Activated B cell treated with CpG ODN at 0.5 μM for 24 hours (primary cell): ENCODE data around the gene NINJ2. TPM values are rescaled to one million over a fixed set of nuclear protein-coding genes. Genes with fewer than 3 reads are reported as not detected.

Experiments used
- ATAC-seq: fragments of 200-7000 bp; cut with Tn5 transposase; one replicate; pipeline ENCODE4 v1.10.0; 2021; ENCODE audit warnings: low read depth, mild to moderate bottlenecking, moderate library complexity
- CTCF ChIA-PET: fragments of 350-600 bp; sonication (Branson Sonifier 250); formaldehyde crosslinking; loops from one replicate; lab custom pipeline; 2021; ENCODE audit warnings: antibody characterized with exemption; lab: Charles Lee
- POLR2A ChIA-PET: fragments of 350-600 bp; sonication (Branson Sonifier 250); formaldehyde crosslinking; loops from one replicate; lab custom pipeline; 2021; ENCODE audit warnings: antibody characterized with exemption; lab: Charles Lee
- DNase-seq: peaks from one replicate; pipeline ENCODE4 v3.0.0; 2022
- H3K27ac Mint-ChIP-seq: one replicate; pipeline ENCODE4 v1.8.0; 2020; ENCODE audit warnings: mixed read lengths
- H3K27me3 Mint-ChIP-seq: one replicate; pipeline ENCODE4 v1.8.0; 2021; ENCODE audit warnings: mixed read lengths
- H3K36me3 Mint-ChIP-seq: one replicate; pipeline ENCODE4 v1.8.0; 2021; ENCODE audit warnings: low read depth, mixed read lengths
- H3K4me1 Mint-ChIP-seq: one replicate; pipeline ENCODE4 v1.8.0; 2021; ENCODE audit warnings: mixed read lengths
- H3K4me3 Mint-ChIP-seq: one replicate; pipeline ENCODE4 v1.8.0; 2020; ENCODE audit warnings: mild to moderate bottlenecking, mixed read lengths
- H3K9me3 Mint-ChIP-seq: one replicate; pipeline ENCODE4 v1.8.0; 2020; ENCODE audit warnings: mixed read lengths
- CTCF ChIP-seq: fragments of 200-600 bp; IDR thresholded peaks from one replicate; pipeline ENCODE4 v1.8.0; 2022; ENCODE audit warnings: antibody characterized with exemption, mild to moderate bottlenecking
- intact Hi-C: fragments of 100-400 bp; cut with micrococcal nuclease; formaldehyde crosslinking; loops from one replicate; pipeline ENCODE4 v1.15.1; 2024
- total RNA-seq: library from RNA; stranded (reverse); gene quantifications from 2 replicates; pipeline ENCODE4 v1.2.3, GENCODE V29; 2022

Gene NINJ2
- total RNA-seq, 1 donor from 2014 or later = 3.6 TPM

- H3K9me3 Mint-ChIP-seq = no peaks in the 10 kb centered on the region
- no peak for DNase-seq
- intact Hi-C loops = loop anchor here (5.0 kb wide), 1 partner anchor 527 kb away; no protein-coding TSS in a partner anchor
- H3K4me1 Mint-ChIP-seq = peaks cover 30% of the 10 kb centered on the region
- H3K36me3 Mint-ChIP-seq = no peaks in the 10 kb centered on the region
- no peak overlapping the region for H3K4me3 Mint-ChIP-seq
- no peak overlapping the region for H3K27ac Mint-ChIP-seq
- ATAC-seq = no peak
- ChIA-PET POLR2A (no interaction called here), CTCF (interaction anchor here (2.8 kb wide), 1 partner anchor 249 kb away, joined by 9 read pairs; no protein-coding TSS in a partner anchor)
- no peak for TF ChIP-seq CTCF
- H3K27me3 Mint-ChIP-seq = peaks cover under 1% of the 10 kb centered on the region
Observed at GRCh38 chr12:565161-565560, 98.1 kb downstream of the NINJ2 start.

DNA sequence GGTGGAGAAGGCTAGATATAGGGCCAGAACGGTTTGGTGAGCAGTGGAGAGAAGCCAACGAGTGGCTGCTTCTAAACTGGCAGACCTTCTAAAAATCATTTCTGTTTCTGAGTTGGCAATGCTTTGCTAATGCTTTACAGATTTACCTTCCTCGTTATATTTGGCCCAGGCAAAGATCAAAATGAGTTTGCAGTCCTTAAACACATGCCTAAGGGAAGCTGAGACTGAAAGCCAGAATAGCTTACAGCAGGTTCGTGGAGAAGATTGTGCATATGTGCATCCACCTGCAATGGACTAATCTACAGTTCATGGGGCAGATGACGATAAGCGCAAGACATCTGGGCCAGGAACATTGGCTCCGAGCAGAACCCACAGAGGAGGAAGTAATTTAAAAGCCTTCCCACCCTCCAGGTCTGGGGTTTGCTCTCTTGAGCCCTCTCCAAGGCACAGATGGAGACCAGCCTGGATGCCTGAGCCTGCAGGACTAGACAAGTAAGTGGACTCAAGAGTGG lies 99.4 kb downstream of the NINJ2 start:
- Mint-ChIP-seq H3K4me1 (peaks cover 26% of the 10 kb centered on the region), H3K27ac (no peak overlapping the region), H3K9me3 (no peaks in the 10 kb centered on the region), H3K27me3 (peaks cover 8% of the 10 kb centered on the region), H3K36me3 (no peaks in the 10 kb centered on the region), H3K4me3 (peak overlapping the region; percentile 39)
- no peak for DNase-seq
- ATAC-seq = no peak
- POLR2A ChIA-PET = interaction anchor here (0.6 kb wide), 3 partner anchors 382 to 770 kb away, joined by 3 to 6 read pairs (median 3); no protein-coding TSS in a partner anchor
- CTCF ChIA-PET = interaction anchor here (1.2 to 2.8 kb wide), 2 partner anchors 248 to 250 kb away, joined by 3 to 9 read pairs; no protein-coding TSS in a partner anchor
- no peak for TF ChIP-seq CTCF
- intact Hi-C loops = no loop called here

- Mint-ChIP-seq H3K27me3 (peaks cover 8% of the 10 kb centered on the region), H3K4me1 (peaks cover 26% of the 10 kb centered on the region), H3K27ac (no peak overlapping the region), H3K9me3 (no peaks in the 10 kb centered on the region), H3K36me3 (no peaks in the 10 kb centered on the region), H3K4me3 (peak overlapping the region; percentile 39)
- ChIA-PET CTCF (interaction anchor here (1.2 kb wide), 1 partner anchor 248 kb away, joined by 3 read pairs; no protein-coding TSS in a partner anchor), POLR2A (interaction anchor here (0.6 kb wide), 2 partner anchors 383 to 533 kb away, joined by 3 read pairs; no protein-coding TSS in a partner anchor)
- DNase-seq (no peak), ATAC-seq (peak; percentile 34)
- intact Hi-C loops = no loop called here
- TF ChIP-seq CTCF = no peak
Observed at GRCh38 chr12:563250-563781, 99.9 kb downstream of the NINJ2 start.

DNA sequence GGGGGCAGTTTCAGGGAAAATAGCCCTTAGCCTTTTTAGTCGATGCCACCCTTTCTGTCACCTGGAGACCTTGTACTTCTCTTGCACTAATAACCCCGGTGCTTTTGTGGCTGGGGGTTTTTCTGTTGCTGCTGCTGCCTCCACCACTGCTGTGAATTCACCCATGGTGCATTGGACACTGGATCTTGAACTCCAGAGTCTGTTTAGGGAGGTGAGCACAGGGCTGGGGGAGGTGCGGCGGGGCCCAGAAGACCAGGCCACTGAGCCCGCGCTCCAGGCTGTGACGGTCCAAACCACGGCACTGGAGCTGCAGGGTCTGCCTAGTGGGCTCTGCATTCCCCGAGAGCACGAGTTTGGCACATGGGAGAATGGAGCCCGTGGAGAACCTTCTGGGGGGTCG lies 100.6 kb downstream of the NINJ2 start:
- Mint-ChIP-seq H3K4me3 (no peak overlapping the region), H3K4me1 (peaks cover 26% of the 10 kb centered on the region), H3K27ac (no peak overlapping the region), H3K27me3 (peaks cover 8% of the 10 kb centered on the region), H3K36me3 (no peaks in the 10 kb centered on the region), H3K9me3 (no peaks in the 10 kb centered on the region)
- no peak for ATAC-seq
- ChIA-PET POLR2A (no interaction called here), CTCF (no interaction called here)
- TF ChIP-seq CTCF = no peak
- no peak for DNase-seq
- intact Hi-C loops = no loop called here

DNA sequence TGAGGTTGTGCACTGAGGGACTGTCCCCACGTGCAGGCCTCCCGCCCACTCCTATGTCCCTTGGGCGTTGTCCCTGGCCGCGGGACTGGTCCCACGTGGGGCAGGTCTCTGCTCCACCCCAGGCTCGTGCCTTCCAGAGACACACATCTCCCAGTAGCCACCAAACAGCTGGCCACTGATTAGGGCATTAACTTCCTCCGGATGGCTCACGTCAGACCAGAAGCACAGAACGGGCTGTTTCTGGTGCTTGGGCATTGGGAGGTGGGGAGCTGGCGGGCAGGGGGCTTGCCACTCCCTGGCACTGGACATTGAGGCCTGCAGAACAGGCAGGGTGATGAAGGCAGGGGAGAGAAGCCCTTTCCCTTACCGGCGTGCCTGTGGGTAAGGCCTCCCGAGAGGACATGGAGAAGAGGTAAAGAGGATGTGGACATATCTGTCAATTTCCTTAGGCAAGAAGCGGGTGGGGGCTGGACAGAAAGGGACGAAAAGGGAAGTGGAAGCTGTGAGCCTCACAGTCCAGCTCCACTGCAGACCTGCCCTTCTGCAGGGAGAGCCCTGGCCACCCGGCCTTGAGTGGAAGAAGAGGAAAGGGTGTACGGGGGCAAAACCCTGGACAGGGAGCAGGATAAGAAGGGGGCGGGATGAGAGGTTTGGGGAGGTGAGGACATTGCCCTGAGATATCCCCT lies 101.2 kb downstream of the NINJ2 start:
- DNase-seq (no peak), ATAC-seq (no peak)
- ChIA-PET POLR2A (no interaction called here), CTCF (no interaction called here)
- peaks cover 8% of the 10 kb centered on the region for H3K27me3 Mint-ChIP-seq
- no peaks in the 10 kb centered on the region for H3K36me3 Mint-ChIP-seq
- H3K9me3 Mint-ChIP-seq = no peaks in the 10 kb centered on the region
- no peak overlapping the region for H3K4me3 Mint-ChIP-seq
- H3K4me1 Mint-ChIP-seq = peaks cover 26% of the 10 kb centered on the region
- H3K27ac Mint-ChIP-seq = no peak overlapping the region
- TF ChIP-seq CTCF = no peak
- intact Hi-C loops = no loop called here
